HEK293T (cell line): Measurements from ENCODE around the gene KLLN.

ENCODE experiments used
- ARNT ChIP-seq: fragments of 450-650 bp; IDR thresholded peaks from 2 replicates; pipeline ENCODE4 v1.6.1; 2017; ENCODE audit warnings: mild to moderate bottlenecking
- BHLHE40 ChIP-seq: fragments of 450-650 bp; IDR thresholded peaks from 2 replicates; pipeline ENCODE4 v1.6.1; 2016; ENCODE audit warnings: mild to moderate bottlenecking, moderate library complexity, borderline replicate concordance
- CTBP1 ChIP-seq: fragments of 450-650 bp; IDR thresholded peaks from 2 replicates; pipeline ENCODE4 v1.6.1; 2016; ENCODE audit warnings: borderline replicate concordance
- ELF4 ChIP-seq: fragments of 450-650 bp; IDR thresholded peaks from 2 replicates; pipeline ENCODE4 v1.6.1; 2017; ENCODE audit warnings: antibody characterized with exemption
- FOXA1 ChIP-seq: fragments of 450-650 bp; IDR thresholded peaks from 2 replicates; pipeline ENCODE4 v1.6.1; 2016; ENCODE audit warnings: mild to moderate bottlenecking
- FOXK2 ChIP-seq: fragments of 450-650 bp; IDR thresholded peaks from 2 replicates; pipeline ENCODE4 v1.6.1; 2016; ENCODE audit warnings: mild to moderate bottlenecking
- FOXM1 ChIP-seq: fragments of 450-650 bp; IDR thresholded peaks from 2 replicates; pipeline ENCODE4 v1.6.1; 2017; ENCODE audit warnings: mild to moderate bottlenecking, borderline replicate concordance
- HDGF ChIP-seq: fragments of 450-650 bp; IDR thresholded peaks from 2 replicates; pipeline ENCODE4 v1.6.1; 2017; ENCODE audit warnings: antibody characterized with exemption, borderline replicate concordance
- L3MBTL2 ChIP-seq: fragments of 450-650 bp; conservative IDR thresholded peaks from 2 replicates; pipeline ENCODE4 v1.6.1; 2016; ENCODE audit warnings: mild to moderate bottlenecking
- LEF1 ChIP-seq: fragments of 450-650 bp; IDR thresholded peaks from 2 replicates; pipeline ENCODE4 v1.6.1; 2017; ENCODE audit warnings: mild to moderate bottlenecking, borderline replicate concordance
- SP1 ChIP-seq: fragments of 450-650 bp; IDR thresholded peaks from 2 replicates; pipeline ENCODE4 v1.6.1; 2017
- SUZ12 ChIP-seq: fragments of 450-650 bp; IDR thresholded peaks from 2 replicates; pipeline ENCODE4 v1.6.1; 2016; ENCODE audit warnings: mild to moderate bottlenecking
- TARDBP ChIP-seq: fragments of 450-650 bp; IDR thresholded peaks from 2 replicates; pipeline ENCODE4 v1.6.1; 2016
- TF ChIP-seq, protein P1 (sequence below): fragments of 450-650 bp; IDR thresholded peaks from 2 replicates; pipeline ENCODE4 v1.6.1; 2016

DNA sequence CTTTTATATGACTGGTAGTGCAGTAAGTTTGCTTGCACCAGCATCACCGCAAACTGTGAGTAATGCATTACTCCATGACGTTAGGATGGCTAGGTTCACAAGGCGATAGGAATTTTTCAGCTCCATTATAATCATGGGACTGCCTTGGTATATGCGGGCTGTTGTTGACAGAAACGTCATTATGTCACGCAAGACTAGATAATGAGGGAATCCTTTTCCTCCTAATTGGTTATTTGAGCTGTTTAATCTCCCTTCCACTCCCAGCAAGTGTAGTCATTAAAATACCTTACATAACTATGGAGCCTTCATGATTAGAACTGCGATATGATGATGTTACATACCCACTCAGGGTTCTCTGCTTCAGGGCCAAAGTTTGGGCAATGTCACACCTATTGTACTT, 17.3 kb downstream of the KLLN start:
- TF ChIP-seq SUZ12 = no peak
- TF ChIP-seq ELF4 = no peak
- TF ChIP-seq TARDBP = no peak
- TF ChIP-seq FOXA1 = no peak
- no peak for TF ChIP-seq FOXK2
- no peak for TF ChIP-seq SP1
- TF ChIP-seq FOXM1 = no peak
- TF ChIP-seq ARNT = peak; percentile 83
- TF ChIP-seq CTBP1 = peak; percentile 83
- TF ChIP-seq BHLHE40 = no peak
- TF ChIP-seq L3MBTL2 = 0 out of 2 replicates have a peak, but pooled peaks have one; percentile 16
- TF ChIP-seq, protein P1, sequence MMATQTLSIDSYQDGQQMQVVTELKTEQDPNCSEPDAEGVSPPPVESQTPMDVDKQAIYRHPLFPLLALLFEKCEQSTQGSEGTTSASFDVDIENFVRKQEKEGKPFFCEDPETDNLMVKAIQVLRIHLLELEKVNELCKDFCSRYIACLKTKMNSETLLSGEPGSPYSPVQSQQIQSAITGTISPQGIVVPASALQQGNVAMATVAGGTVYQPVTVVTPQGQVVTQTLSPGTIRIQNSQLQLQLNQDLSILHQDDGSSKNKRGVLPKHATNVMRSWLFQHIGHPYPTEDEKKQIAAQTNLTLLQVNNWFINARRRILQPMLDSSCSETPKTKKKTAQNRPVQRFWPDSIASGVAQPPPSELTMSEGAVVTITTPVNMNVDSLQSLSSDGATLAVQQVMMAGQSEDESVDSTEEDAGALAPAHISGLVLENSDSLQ = no peak
- no peak for TF ChIP-seq LEF1
- no peak for TF ChIP-seq HDGF
